GM19043 (cell line): Measurements from ENCODE around the gene DOLPP1.

Source experiments
- ATAC-seq: cut with Tn5 transposase; IDR thresholded peaks from one replicate; pipeline ENCODE4 v1.9.1; 2021; ENCODE audit warnings: low read depth; ENCODE audit not compliant: unreplicated experiment

Gene DOLPP1

GRCh38 chr9:129063061-129063460 lies 17.9 kb upstream of the DOLPP1 start:
- no peak for ATAC-seq

- no peak for ATAC-seq
These were observed 16.4 kb upstream of the DOLPP1 start for GRCh38 chr9:129064499-129064908.

GRCh38 chr9:129068110-129068509 lies 12.8 kb upstream of the DOLPP1 start:
- ATAC-seq, result no peak

- ATAC-seq, result peak; percentile 76
These were observed 11.7 kb upstream of the DOLPP1 start for GRCh38 chr9:129068990-129069861.

- no peak for ATAC-seq
These were observed 10.9 kb upstream of the DOLPP1 start for GRCh38 chr9:129069862-129070641.

- no peak for ATAC-seq
These were observed 10.0 kb upstream of the DOLPP1 start for GRCh38 chr9:129070696-129071525.

GRCh38 chr9:129071526-129072126 lies 9.3 kb upstream of the DOLPP1 start:
- ATAC-seq, result no peak

GRCh38 chr9:129072171-129072570 lies 8.7 kb upstream of the DOLPP1 start:
- ATAC-seq, result no peak

- ATAC-seq, result no peak
These were observed 7.5 kb upstream of the DOLPP1 start for GRCh38 chr9:129073404-129073803.

- no peak for ATAC-seq
These were observed 6.8 kb upstream of the DOLPP1 start for GRCh38 chr9:129074106-129074505.

- no peak for ATAC-seq
These were observed 4.8 kb upstream of the DOLPP1 start for GRCh38 chr9:129075996-129076639.

GRCh38 chr9:129076640-129077037 lies 4.3 kb upstream of the DOLPP1 start:
- ATAC-seq, result no peak

- ATAC-seq, result no peak
These were observed 3.7 kb upstream of the DOLPP1 start for GRCh38 chr9:129077236-129077635.

GRCh38 chr9:129078691-129079503 lies 2.0 kb upstream of the DOLPP1 start:
- no peak for ATAC-seq

GRCh38 chr9:129079829-129080228 lies 1.1 kb upstream of the DOLPP1 start:
- ATAC-seq, result no peak

- ATAC-seq, result no peak
These were observed 662 bp upstream of the DOLPP1 start for GRCh38 chr9:129080298-129080600.

GRCh38 chr9:129081388-129081904 lies 535 bp downstream of the DOLPP1 start:
- ATAC-seq, result no peak

GRCh38 chr9:129084087-129084486 lies 3.2 kb downstream of the DOLPP1 start:
- no peak for ATAC-seq

GRCh38 chr9:129089246-129089645 lies 8.3 kb downstream of the DOLPP1 start:
- ATAC-seq, result no peak
